ENCODE measurements around the gene ARHGAP19. TPM values are rescaled to one million over a fixed set of nuclear protein-coding genes. Genes with fewer than 3 reads are reported as not detected.

Gene ARHGAP19
- total RNA-seq, 1 experiment from 2014 or later: 11.2 TPM

DNA sequence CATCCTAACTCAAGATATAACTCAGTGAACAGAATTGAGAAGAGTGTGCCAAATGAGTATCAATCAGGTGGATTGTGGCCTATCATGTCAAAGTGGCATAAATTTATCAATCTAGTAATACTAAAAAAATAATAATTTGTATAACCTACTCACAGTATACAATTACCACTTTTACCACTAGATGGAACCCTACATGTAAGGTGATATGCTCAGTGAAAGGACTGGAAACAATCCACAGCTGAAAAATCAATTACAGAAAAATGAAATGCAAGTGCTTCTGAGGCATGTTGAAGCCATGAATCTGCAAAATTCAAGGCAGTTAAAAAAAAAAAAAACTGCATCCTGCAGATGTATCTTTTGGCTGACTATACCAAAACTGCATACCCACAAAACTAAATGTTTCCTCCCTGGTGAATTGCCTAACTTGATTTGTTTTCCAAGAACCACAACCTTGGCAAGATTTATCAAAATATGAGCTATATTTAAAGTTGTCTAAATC lies 13.9 kb downstream of the ARHGAP19 start:
- no peak overlapping the region for H3K4me3 ChIP-seq
- peaks cover 19% of the 10 kb centered on the region for H3K4me1 ChIP-seq (replicated peaks; ENCODE audit: insufficient read depth)
- intact Hi-C loops (cut with micrococcal nuclease; ENCODE audit: unreplicated experiment): loop anchor here (2.0 to 5.0 kb wide), 2 partner anchors 54 to 76 kb away; partner anchors contain the start of gene FRAT2

GRCh38 chr10:97277551-97277950 lies 14.9 kb downstream of the ARHGAP19 start:
- intact Hi-C loops (cut with micrococcal nuclease; ENCODE audit: unreplicated experiment): loop anchor here (5.0 kb wide), 1 partner anchor 55 kb away; the partner anchor contains the start of gene FRAT2
- Histone ChIP-seq H3K9me3 (ENCODE audit: insufficient read depth, low read depth) (no peaks in the 10 kb centered on the region), H3K27ac (no peak overlapping the region), H4K20me1 (ENCODE audit: insufficient read depth) (no peaks in the 10 kb centered on the region), H3F3A (ENCODE audit: insufficient read depth, low read depth) (no peaks in the 10 kb centered on the region), H3K9me2 (ENCODE audit: insufficient read depth) (no peaks in the 10 kb centered on the region), H2AFZ (no peak overlapping the region), H3K36me3 (ENCODE audit: low read depth) (no peaks in the 10 kb centered on the region), H3K79me2 (ENCODE audit: low read depth) (no peaks in the 10 kb centered on the region), H3K27me3 (ENCODE audit: insufficient read depth, low read depth) (no peaks in the 10 kb centered on the region), H3K4me2 (no peak overlapping the region), H3K4me3 (no peak overlapping the region), H3K4me1 (replicated peaks; ENCODE audit: insufficient read depth) (peaks cover 19% of the 10 kb centered on the region)
- BruUV-seq (replicated peaks): no TSS peak
- ChIA-PET CTCF (interaction anchor here (1.7 kb wide), 1 partner anchor 56 kb away, joined by 7 read pairs; no protein-coding TSS in a partner anchor), POLR2A (ENCODE audit: unreplicated experiment) (no interaction called here)
- no peak for DNase-seq
- TF ChIP-seq, protein P1, sequence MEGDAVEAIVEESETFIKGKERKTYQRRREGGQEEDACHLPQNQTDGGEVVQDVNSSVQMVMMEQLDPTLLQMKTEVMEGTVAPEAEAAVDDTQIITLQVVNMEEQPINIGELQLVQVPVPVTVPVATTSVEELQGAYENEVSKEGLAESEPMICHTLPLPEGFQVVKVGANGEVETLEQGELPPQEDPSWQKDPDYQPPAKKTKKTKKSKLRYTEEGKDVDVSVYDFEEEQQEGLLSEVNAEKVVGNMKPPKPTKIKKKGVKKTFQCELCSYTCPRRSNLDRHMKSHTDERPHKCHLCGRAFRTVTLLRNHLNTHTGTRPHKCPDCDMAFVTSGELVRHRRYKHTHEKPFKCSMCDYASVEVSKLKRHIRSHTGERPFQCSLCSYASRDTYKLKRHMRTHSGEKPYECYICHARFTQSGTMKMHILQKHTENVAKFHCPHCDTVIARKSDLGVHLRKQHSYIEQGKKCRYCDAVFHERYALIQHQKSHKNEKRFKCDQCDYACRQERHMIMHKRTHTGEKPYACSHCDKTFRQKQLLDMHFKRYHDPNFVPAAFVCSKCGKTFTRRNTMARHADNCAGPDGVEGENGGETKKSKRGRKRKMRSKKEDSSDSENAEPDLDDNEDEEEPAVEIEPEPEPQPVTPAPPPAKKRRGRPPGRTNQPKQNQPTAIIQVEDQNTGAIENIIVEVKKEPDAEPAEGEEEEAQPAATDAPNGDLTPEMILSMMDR (conservative IDR thresholded peaks at IDR 0.05): no peak
- no peak for TF ChIP-seq EZH2 (IDR thresholded peaks at IDR 0.05; ENCODE audit: low read depth)

More for the DNA sequence above, 13.9 kb downstream of the ARHGAP19 start:
- H3K9me2 ChIP-seq (ENCODE audit: insufficient read depth): no peaks in the 10 kb centered on the region
- H3F3A ChIP-seq (ENCODE audit: insufficient read depth, low read depth): no peaks in the 10 kb centered on the region
- H4K20me1 ChIP-seq (ENCODE audit: insufficient read depth): no peaks in the 10 kb centered on the region
- H3K4me2 ChIP-seq: peak overlapping the region; percentile 40; the same call in 1 of the 2 replicates
- H3K79me2 ChIP-seq (ENCODE audit: low read depth): no peaks in the 10 kb centered on the region
- TF ChIP-seq, protein P1 (conservative IDR thresholded peaks at IDR 0.05): peak; percentile 63
- TF ChIP-seq EZH2 (IDR thresholded peaks at IDR 0.05; ENCODE audit: low read depth): no peak
- H3K9me3 ChIP-seq (ENCODE audit: insufficient read depth, low read depth): no peaks in the 10 kb centered on the region
- ChIA-PET POLR2A (ENCODE audit: unreplicated experiment) (interaction anchor here (0.6 to 0.8 kb wide), 2 partner anchors 12 to 73 kb away, joined by 3 to 5 read pairs; no protein-coding TSS in a partner anchor), CTCF (interaction anchor here (0.7 to 2.1 kb wide), 4 partner anchors 14 to 240 kb away, joined by 3 to 7 read pairs (median 4); partner anchors contain the start of genes ARHGAP19 and FRAT1)
- no TSS peak for BruUV-seq (replicated peaks)
- H3K27me3 ChIP-seq (ENCODE audit: insufficient read depth, low read depth): no peaks in the 10 kb centered on the region
- no peaks in the 10 kb centered on the region for H3K36me3 ChIP-seq (ENCODE audit: low read depth)
- H3K27ac ChIP-seq: peak overlapping the region; percentile 45
- peak in 1 of 2 experiments; percentile 57 for DNase-seq
- H2AFZ ChIP-seq: no peak overlapping the region

DNA sequence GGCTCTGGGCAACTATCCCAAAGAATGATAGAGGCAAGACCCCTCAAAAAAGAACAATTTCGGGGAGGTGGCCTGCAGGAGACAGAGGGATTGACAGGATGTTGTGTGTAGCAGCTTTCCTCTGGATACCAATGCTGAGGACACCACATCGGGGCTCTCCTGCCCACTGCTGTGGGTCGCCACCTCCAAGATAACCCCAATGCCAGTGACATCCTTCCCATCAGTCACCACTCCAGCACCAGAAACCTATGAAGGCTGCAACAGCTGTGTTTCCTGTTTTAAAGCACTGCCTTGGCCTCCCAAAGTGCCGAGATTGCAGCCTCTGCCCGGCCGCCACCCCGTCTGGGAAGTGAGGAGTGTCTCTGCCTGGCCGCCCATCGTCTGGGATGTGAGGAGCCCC lies 17.6 kb downstream of the ARHGAP19 start:
- Histone ChIP-seq H3K4me2 (no peak overlapping the region), H3K79me2 (ENCODE audit: low read depth) (no peaks in the 10 kb centered on the region), H3F3A (ENCODE audit: insufficient read depth, low read depth) (no peaks in the 10 kb centered on the region), H3K27me3 (ENCODE audit: insufficient read depth, low read depth) (no peaks in the 10 kb centered on the region), H3K27ac (no peak overlapping the region), H2AFZ (no peak overlapping the region), H3K9me3 (ENCODE audit: insufficient read depth, low read depth) (no peaks in the 10 kb centered on the region), H3K9me2 (ENCODE audit: insufficient read depth) (no peaks in the 10 kb centered on the region), H3K36me3 (ENCODE audit: low read depth) (no peaks in the 10 kb centered on the region), H3K4me3 (no peak overlapping the region), H3K4me1 (replicated peaks; ENCODE audit: insufficient read depth) (peaks cover 17% of the 10 kb centered on the region), H4K20me1 (ENCODE audit: insufficient read depth) (no peaks in the 10 kb centered on the region)
- intact Hi-C loops (cut with micrococcal nuclease; ENCODE audit: unreplicated experiment): loop anchor here (5.0 kb wide), 1 partner anchor 57 kb away; the partner anchor contains the start of gene FRAT2
- ChIA-PET CTCF (interaction anchor here (0.6 kb wide), 1 partner anchor 99 kb away, joined by 10 read pairs; no protein-coding TSS in a partner anchor), POLR2A (ENCODE audit: unreplicated experiment) (interaction anchor here (0.6 kb wide), 1 partner anchor 58 kb away, joined by 3 read pairs; no protein-coding TSS in a partner anchor)
- TF ChIP-seq EZH2 (IDR thresholded peaks at IDR 0.05; ENCODE audit: low read depth): no peak
- TF ChIP-seq, protein P1 (conservative IDR thresholded peaks at IDR 0.05): no peak
- no TSS peak for BruUV-seq (replicated peaks)
- no peak for DNase-seq
